Aorta (tissue), 5 donors: ENCODE measurements around the gene C4A. TPM values are rescaled to one million over a fixed set of nuclear protein-coding genes. Genes with fewer than 3 reads are reported as not detected.
"Not testable (repeated sequence)": the region's sequence is repeated elsewhere in the genome, so short reads cannot be mapped to it uniquely, and the experiment has no call there.

Experiments
- ATAC-seq: fragments of 200-7000 bp; cut with Tn5 transposase; one replicate; pipeline ENCODE4 v1.9.1; 2022; ENCODE audit warnings: moderate library complexity; ENCODE audit not compliant: low FRiP score
- DNase-seq, 2 donors: peaks; one replicate each; pipeline ENCODE4 v3.0.0-alpha.2; 2020
- H3K27ac ChIP-seq, 2 donors: one replicate each; pipeline ENCODE4 v1.5.1; 2013; ENCODE audit warnings: low read length in 2 of 2, mild to moderate bottlenecking in 2 of 2, moderate library complexity in 2 of 2, control low read depth in 1 of 2, inconsistent platforms in 1 of 2, low read depth in 1 of 2
- H3K27me3 ChIP-seq, 2 donors: one replicate each; pipeline ENCODE4 v1.6.1; 2013; ENCODE audit warnings: control low read depth in 1 of 2, low read length in 1 of 2, mild to moderate bottlenecking in 1 of 2, moderate library complexity in 1 of 2; ENCODE audit not compliant: insufficient read depth in 2 of 2, control insufficient read depth in 1 of 2
- H3K36me3 ChIP-seq, 2 donors: one replicate each; pipeline ENCODE4 v1.6.1; 2013; ENCODE audit warnings: control low read depth in 1 of 2, low read length in 1 of 2, mild to moderate bottlenecking in 1 of 2; ENCODE audit not compliant: insufficient read depth in 2 of 2, control insufficient read depth in 1 of 2
- H3K4me1 ChIP-seq, 2 donors: one replicate each; pipeline ENCODE4 v1.6.1; 2013; ENCODE audit warnings: low read length in 2 of 2, control low read depth in 1 of 2, mild to moderate bottlenecking in 1 of 2, moderate library complexity in 1 of 2; ENCODE audit not compliant: insufficient read depth in 2 of 2, control insufficient read depth in 1 of 2
- H3K4me3 ChIP-seq, 2 donors: one replicate each; pipeline ENCODE4 v1.5.1; 2013; ENCODE audit warnings: low read length in 2 of 2, control low read depth in 1 of 2, mild to moderate bottlenecking in 1 of 2
- H3K9me3 ChIP-seq: one replicate; pipeline ENCODE4 v1.6.1; 2013; ENCODE audit warnings: mild to moderate bottlenecking, low read length; ENCODE audit not compliant: control insufficient read depth
- WGBS, 2 donors: extraction: QIAGEN DNeasy Blood & Tissue Kit; methylation state at CpG; one replicate each; pipeline ENCODE4 v1.1.7; 2013; 5-methylcytosine and 5-hydroxymethylcytosine counted together
- intact Hi-C, 2 donors: fragments of 100-400 bp; cut with DNase I; formaldehyde crosslinking; loops; one replicate each; pipeline versions ENCODE4 v1.14.2 to v1.15.0; 2022
- polyA plus RNA-seq, 2 donors: library from polyadenylated mRNA; stranded (reverse); fragments of 200-250 nt; gene quantifications; one replicate each; pipeline ENCODE4 v1.2.3, GENCODE V29; 2013
- total RNA-seq, 2 donors: library from RNA; stranded (reverse); fragmentation: NEBNext Ultra II Directional; extraction: Animal tissue kit (Norgen Biotek cat#: 25700); gene quantifications; one replicate each; pipeline ENCODE4 v1.2.1, GENCODE V29; 2021
- donor health status: healthy with polysubstance abuse.
- donor health status: Bipolar disorder and iron deficiency.
- donor health status: DM: no; HTN: no; CAD: no.
- donor health status: DM: no; HTN: no; CAD: no.
- donor health status: DM: yes; HTN: yes; CAD: no.

The C4A gene
- total and polyA plus RNA-seq, 4 donors, result 7.4 to 258 (median 94.8) TPM

DNA sequence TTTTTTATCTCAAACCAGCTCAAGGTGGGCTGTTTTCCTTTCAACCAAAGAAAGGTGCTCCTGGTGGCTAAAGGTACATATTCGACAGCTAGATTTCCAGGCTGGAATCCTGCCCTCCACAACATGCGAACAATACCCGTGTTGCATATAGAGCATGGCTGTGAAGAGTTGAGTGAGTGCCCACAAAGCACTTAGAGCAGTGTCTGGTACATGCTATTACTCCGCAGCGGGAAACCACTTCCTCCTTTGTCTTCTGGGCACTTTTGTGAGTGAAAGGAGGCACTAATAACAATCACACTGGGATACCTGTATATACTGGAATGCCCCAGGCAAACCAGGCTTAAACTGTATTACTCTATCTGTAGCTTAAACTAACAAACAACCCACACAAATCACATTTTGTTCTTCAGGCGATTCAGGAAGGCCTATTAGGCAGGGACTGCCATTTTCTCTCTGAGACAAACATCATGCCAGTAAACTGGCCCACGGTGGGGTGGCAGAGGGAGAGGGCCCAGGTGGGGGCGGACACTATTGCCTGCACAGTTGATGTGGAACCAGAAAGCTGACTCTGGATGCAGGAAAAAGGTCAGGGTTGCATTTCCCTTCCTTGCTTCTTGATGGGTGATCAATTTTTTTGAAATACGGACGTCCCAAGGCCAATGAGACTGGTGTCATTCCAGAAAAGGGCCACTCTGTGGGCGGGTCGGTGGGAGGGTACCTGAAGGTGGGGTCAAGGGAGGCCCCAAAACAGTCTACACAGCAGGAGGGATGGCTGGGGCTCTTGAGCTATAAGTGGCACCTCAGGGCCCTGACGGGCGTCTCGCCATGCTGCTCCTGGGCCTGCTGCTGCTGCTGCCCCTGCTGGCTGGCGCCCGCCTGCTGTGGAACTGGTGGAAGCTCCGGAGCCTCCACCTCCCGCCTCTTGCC is 56.0 kb downstream of the C4A start, which contains the start of gene CYP21A2:
Gene CYP21A2, plus strand, starts transcription at position 818 of the 927 bp plus-strand sequence. Its CDS starts 8 bp downstream, at position 826.
- H3K27ac ChIP-seq, H3K4me1 ChIP-seq, DNase-seq, H3K4me3 ChIP-seq, H3K9me3 ChIP-seq, H3K36me3 ChIP-seq, intact Hi-C loops, H3K27me3 ChIP-seq, ATAC-seq: not testable (repeated sequence)
- WGBS, 2 donors, result 84 to 90% methylated on average over 13 to 15 of the region's 19 CpGs

DNA sequence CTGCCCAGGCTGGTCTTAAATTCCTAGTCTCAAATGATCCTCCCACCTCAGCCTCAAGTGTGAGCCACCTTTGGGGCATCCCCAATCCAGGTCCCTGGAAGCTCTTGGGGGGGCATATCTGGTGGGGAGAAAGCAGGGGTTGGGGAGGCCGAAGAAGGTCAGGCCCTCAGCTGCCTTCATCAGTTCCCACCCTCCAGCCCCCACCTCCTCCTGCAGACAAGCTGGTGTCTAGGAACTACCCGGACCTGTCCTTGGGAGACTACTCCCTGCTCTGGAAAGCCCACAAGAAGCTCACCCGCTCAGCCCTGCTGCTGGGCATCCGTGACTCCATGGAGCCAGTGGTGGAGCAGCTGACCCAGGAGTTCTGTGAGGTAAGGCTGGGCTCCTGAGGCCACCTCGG is 57.0 kb downstream of the C4A start:
- intact Hi-C loops, H3K27me3 ChIP-seq, H3K27ac ChIP-seq, H3K4me1 ChIP-seq, H3K9me3 ChIP-seq, H3K4me3 ChIP-seq, ATAC-seq, H3K36me3 ChIP-seq: not testable (repeated sequence)
- peak in 1 of 2 donors; percentile 14 for DNase-seq
- 74 to 80% methylated on average over 4 of the region's 5 CpGs for WGBS, 2 donors

GRCh38 chr6:32039321-32040274 is 57.7 kb downstream of the C4A start:
- intact Hi-C loops, result not testable (repeated sequence)

GRCh38 chr6:32040299-32041049 is 58.6 kb downstream of the C4A start:
- intact Hi-C loops, H3K36me3 ChIP-seq, H3K9me3 ChIP-seq, H3K4me3 ChIP-seq, H3K27ac ChIP-seq, H3K27me3 ChIP-seq, H3K4me1 ChIP-seq: not testable (repeated sequence)
- 80 to 86% methylated on average over 18 to 24 of the region's 43 CpGs for WGBS, 2 donors
- ATAC-seq (peak; percentile 12), DNase-seq (peak in 1 of 2 donors; percentile 36)

More at GRCh38 chr6:32039321-32040274, 57.7 kb downstream of the C4A start:
- not testable (repeated sequence) for H3K27ac ChIP-seq, H3K27me3 ChIP-seq, H3K36me3 ChIP-seq, DNase-seq, H3K4me1 ChIP-seq, H3K9me3 ChIP-seq, ATAC-seq, H3K4me3 ChIP-seq
- 70 to 73% methylated on average over 12 to 23 of the region's 24 CpGs for whole genome bisulfite sequencing, 2 donors

- H3K27ac ChIP-seq, H3K36me3 ChIP-seq, ATAC-seq, intact Hi-C loops, H3K9me3 ChIP-seq, H3K4me1 ChIP-seq, H3K27me3 ChIP-seq, H3K4me3 ChIP-seq: not testable (repeated sequence)
- peak in 1 of 2 donors; percentile 51 for DNase-seq
- WGBS, 2 donors, result 66 to 76% methylated on average over 7 of the region's 13 CpGs
Observed at GRCh38 chr6:32041050-32041321, 59.1 kb downstream of the C4A start.

- H3K27me3 ChIP-seq, H3K9me3 ChIP-seq, H3K36me3 ChIP-seq, intact Hi-C loops, ATAC-seq, DNase-seq, H3K4me3 ChIP-seq, H3K27ac ChIP-seq, H3K4me1 ChIP-seq: not testable (repeated sequence)
- WGBS, 2 donors, result 63 to 69% methylated on average over 6 of the region's 10 CpGs
Observed at GRCh38 chr6:32041385-32041784, 59.5 kb downstream of the C4A start.

GRCh38 chr6:32042276-32042675 is 60.4 kb downstream of the C4A start:
- intact Hi-C loops, DNase-seq, H3K27ac ChIP-seq, ATAC-seq, H3K36me3 ChIP-seq, H3K9me3 ChIP-seq, H3K4me1 ChIP-seq, H3K4me3 ChIP-seq, H3K27me3 ChIP-seq: not testable (repeated sequence)
- WGBS, 2 donors, result 91 to 92% methylated on average over 13 to 14 of the region's 15 CpGs
